H54 (cell line): ENCODE measurements around the gene XPA.
"Not testable (repeated sequence)": the region's sequence is repeated elsewhere in the genome, so short reads cannot be mapped to it uniquely, and the experiment has no call there.

Experiments used
- DNase-seq: peaks from one replicate; pipeline ENCODE4 v3.0.0; 2011; ENCODE audit warnings: low spot score, mixed read lengths; ENCODE audit not compliant: insufficient read length
- FAIRE-seq: peaks from 3 replicates; lab custom pipeline; 2011; peaks lifted over from hg19 to GRCh38; lab: Jason Lieb, UNC
- POLR2A ChIP-seq: IDR thresholded peaks from 2 replicates; pipeline ENCODE4 v1.6.1; 2011; ENCODE audit warnings: low read depth, mild to moderate bottlenecking, low read length

Gene XPA

DNA sequence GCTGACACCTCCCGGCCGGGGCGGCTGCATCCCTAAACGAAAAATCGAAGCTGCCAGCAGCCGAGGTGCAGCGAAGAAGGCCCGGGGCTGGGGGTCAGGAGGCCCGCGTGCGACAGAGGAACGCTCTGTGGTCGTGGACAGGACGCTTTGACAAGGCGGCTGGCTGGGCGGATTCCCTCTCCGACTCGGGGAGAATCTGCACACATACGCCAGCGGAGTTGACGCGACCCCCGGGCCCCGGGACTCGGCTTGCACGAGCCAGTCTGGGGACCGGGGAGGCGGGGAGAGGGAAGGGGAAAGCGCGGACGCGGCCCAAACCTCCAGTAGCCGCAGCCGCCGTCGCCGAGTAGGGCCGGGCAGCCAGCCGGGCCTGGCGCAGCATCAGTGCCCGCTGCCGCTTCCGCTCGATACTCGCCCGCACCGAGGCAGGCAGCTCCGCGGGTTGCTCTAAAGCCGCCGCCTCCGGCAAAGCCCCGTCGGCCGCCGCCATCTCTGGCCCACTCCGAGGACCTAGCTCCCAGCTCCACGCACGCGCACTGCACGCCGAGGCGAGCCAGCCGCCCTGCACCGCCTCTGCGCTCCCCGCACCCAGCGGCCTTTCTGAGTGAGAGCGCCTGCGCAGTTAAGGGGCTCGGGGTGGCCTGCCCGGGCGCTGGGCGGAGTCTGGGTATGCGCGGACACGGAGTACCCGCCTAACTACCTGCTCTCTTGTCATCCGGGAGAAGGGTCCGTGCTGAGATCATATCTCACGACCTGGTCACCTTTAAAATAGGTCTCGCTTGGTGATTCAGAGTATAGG is at the start of gene XPA:
Gene XPA (minus strand): TSS at position 538 of the 799 bp plus-strand sequence. CDS start 48 bp downstream, at position 490.
- TF ChIP-seq POLR2A: peak; percentile 98
- peak; percentile 99 for DNase-seq
- peak; percentile 98 for FAIRE-seq

DNA sequence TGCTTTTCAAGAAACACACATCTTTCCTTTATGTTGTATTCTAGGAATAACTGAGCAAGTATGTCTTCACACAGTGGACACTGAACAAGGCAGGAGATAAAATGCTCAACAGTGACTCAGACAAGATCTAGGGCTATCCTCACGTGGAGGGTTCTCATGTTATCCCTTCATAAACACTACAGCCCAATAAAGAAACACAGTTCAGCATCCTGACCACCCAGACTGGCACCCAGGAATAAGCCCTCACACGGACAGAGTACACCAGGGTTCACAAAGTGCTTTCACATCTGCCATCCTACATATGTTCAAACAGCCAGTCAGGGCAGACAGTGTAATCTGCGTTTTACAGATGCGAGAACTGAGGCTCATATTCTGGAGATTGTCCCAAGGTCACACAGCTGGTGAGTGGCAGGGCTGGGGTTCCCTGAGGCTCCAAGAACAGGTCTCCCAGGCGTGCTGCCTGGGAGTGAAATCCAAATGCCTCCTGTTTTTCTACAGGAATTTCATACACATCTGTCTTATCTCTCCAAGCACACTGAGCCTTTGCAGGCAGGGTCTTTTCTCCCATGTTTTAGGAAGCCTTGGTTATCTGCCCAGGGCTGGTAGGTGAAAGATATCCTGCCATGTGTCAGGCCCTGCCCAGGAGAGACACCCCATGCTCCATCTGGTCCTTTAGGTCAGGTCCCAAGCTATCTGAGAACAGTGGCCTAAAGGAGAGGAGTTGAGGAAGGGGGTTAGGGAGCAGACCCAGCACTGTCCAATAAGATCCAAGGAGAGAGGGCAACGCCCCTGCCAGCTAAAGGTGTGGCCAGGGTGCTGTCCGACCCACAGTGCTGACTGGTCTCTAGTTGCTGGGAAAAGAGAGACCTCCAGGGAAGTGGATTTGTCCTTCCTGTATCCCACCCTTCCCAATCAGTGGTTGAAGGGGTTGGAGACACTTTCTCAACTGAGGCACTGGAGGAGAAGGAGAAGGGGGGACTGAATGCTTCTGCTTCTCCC is 47.9 kb upstream of the XPA start:
- TF ChIP-seq POLR2A: no peak
- FAIRE-seq (no peak), DNase-seq (no peak)

DNA sequence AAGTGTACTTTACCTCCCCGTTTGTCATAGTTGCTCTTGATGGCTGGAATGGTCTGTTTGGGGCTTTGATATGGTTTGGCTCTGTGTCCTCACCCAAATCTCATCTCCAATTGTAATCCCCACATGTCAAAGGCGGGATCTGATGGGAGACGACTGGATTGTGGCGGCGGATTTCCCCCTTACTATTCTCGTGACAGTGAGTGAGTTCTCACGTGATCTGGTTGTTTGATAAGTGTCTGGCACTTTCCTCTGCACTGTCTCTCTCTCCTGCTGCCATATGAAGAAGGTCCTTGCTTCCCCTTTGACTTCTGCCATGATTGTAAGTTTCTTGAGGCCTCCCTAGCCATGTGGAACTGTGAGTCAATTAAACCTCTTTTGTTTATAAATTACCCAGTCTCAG is 46.9 kb upstream of the XPA start:
- not testable (repeated sequence) for DNase-seq, FAIRE-seq

DNA sequence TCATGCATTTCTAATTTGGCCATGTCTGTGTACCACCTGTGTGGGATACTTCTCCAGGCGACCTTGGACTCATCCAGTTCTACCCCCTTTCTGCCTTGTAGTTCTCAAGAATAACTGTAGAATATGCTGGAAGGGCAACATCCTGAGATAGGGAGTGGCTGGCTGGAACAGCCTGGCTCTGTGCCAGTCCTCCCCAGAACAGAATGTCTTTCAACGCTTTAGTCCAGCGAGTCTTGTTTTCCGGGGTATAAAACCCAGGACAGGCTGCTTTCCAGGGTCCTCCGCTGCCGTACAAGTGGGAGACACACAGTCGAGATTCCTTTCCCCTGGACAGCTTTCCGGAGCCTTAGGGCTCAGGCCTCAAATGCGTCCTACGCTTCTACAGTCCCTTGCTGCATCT is 45.4 kb upstream of the XPA start:
- FAIRE-seq (no peak), DNase-seq (no peak)
- TF ChIP-seq POLR2A: no peak

DNA sequence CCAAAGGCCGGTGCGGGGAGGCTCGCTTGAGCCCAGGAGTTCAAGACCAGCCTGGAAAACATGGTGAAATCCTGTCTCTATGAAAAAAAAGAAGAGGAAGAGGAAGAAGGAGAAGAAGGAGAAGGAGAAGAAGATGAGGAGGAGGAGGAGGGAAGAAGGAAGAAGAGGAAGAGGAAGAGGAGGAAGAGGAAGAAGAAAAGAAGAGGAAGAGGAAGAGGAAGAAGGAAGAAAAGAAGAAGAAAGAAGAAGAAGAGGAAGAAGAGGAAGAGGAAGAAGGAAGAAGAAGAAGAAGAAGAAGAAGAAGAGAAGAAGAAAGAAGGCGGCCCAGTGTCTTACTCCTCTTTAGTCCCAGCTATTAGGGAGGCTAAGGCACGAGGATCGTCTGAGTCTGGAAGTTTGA is 44.8 kb upstream of the XPA start:
- no peak for TF ChIP-seq POLR2A
- FAIRE-seq (no peak), DNase-seq (no peak)

DNA sequence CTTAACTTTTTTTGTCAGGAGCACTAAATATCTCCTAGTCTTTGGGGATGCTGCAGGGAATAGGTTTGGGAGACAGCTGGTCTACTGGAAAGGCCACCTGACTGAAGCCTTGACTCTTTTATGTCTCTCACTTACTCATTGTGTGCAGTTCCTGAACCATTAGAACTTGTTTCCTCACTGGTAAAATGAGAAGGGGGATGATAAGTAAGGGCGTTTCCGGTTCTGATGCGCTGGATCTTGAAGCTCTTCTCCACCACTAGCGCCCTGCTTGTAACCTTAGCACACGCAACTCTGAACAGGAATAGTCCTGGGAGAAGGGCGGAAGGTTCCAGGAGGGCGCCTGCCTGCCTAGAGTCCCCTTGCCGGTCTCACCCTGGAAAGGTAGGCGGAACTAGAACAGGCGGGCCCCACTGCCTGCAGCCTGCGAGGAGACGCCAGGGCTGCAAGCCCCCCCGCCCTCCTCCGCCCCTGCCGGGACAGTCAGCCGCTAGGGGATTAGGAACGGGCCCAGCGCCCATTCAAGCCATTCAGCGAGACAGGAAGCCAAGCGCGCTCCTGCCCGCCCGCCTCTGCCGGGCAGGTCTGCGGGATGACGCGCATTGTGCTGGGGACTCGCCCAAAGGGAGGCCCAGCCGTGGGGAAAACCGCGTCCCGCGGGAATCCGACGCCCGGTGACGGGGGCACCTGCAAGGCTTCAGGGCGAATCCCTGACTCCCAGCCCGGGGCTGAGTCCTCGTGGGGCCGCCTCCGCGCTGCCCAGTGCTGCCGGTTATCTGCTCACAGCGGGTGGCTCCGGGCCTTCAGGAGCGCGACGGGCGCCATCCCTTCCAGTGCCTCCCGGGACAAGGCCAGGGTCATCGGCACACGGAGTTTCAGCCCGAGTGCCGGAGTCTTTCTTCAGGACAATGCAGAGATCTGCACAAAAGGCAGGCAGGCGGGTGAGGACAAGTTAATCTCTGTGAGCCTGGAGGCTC is 44.0 kb upstream of the XPA start:
- FAIRE-seq: no peak
- DNase-seq: no peak
- TF ChIP-seq POLR2A: no peak

DNA sequence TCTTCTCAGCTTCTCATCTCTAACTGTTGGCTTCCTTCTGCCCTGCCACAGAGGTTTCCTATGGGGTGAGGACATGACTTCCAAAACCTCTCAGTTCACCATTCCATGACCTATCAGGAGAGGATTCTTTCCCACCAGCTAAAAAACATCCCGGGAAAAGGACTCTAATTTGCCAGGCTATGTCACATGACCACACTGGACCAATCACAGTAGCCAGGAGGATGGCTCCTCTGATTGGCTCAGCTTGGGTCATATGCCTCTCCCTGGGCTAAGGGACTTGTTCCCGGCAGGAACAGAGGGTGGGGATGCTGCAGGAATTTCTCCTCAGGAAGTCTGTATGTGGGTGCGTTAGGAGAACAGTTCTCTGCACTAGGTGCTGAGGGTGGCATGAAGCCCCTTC is 40.3 kb upstream of the XPA start:
- FAIRE-seq (no peak), DNase-seq (peak; percentile 72)
- TF ChIP-seq POLR2A: no peak

DNA sequence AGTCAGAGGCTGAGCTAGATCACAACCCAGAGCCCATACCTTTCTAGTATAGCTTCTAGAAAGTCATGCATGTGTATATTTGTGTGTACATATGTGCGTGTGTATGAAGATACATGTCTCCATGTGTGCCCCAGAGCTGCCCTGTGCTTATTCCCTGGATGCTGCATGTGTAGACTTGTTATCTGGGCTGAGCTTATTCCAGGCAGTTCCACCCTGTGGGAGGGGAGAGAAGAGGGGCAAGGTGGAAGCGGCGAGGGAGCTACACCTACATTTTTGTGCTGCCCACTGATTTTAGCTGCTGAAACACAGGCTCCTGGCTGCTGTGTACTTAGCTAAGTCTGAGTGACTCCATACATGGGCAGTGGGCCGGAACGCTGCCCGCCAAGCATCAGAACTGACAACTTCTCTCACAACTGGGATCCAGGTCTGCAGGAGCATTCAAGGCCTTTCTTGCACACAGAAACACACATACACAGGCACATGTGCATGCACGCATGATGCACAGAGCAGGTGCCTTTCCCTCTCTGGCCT is 38.0 kb upstream of the XPA start:
- TF ChIP-seq POLR2A: no peak
- FAIRE-seq (no peak), DNase-seq (no peak)

DNA sequence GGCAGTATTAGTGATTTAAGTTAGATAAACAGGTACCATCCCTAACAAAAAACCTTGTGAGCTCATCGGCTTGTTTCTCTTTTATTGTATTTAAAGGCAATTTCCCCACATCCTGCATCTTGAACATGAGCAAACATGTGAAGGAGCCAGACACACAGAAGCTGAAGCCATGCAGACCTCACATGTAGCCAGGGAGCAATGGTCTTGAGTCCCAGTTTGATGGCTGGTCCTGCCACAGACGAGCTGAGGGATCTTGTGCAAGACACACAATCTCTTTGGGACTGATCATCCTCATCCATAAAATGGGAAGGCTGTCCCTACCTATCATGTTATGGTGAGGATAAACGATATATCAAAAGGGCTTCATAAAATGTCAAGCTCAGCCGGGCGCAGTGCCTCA is 29.6 kb upstream of the XPA start:
- no peak for TF ChIP-seq POLR2A
- FAIRE-seq (no peak), DNase-seq (no peak)

DNA sequence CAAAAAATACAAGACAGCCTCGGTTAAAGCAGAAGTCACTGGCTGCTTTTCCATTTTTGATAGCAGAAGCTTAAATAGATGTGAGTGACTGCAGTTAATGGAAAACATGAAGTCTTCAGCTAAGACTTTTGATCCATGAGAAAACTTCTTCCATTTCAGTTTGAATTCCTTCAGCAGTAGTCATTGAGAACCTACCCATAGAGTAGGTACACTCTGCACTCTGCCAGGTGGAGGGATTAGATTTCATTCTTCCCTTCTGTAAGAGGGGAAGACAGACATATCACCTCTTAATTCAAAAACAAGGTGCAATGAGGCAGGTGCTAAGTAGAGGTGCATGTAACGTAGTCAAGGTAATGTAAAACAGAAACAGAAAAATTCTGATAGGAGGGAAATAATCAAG is 26.7 kb upstream of the XPA start:
- no peak for TF ChIP-seq POLR2A
- DNase-seq (no peak), FAIRE-seq (no peak)

DNA sequence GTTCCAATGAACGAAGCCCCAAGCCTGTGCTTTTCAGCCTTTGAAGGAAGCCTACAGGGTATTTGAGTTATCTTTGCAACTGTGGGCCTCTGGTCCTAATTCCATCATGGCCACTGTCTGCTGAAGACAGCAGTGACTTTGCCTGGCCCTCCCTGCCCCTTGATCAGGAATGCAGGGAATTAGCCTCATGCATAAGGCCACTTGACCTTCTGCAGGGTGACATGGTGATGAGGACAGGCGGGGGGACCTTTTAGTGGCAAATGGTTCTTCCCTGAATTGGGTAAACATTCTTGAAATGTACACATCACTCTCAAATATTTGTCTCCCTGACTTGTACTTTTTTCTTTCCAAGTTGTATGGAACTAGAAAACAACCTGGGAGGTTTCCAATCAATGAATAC is 25.2 kb upstream of the XPA start:
- no peak for FAIRE-seq
- no peak for TF ChIP-seq POLR2A
- no peak for DNase-seq

DNA sequence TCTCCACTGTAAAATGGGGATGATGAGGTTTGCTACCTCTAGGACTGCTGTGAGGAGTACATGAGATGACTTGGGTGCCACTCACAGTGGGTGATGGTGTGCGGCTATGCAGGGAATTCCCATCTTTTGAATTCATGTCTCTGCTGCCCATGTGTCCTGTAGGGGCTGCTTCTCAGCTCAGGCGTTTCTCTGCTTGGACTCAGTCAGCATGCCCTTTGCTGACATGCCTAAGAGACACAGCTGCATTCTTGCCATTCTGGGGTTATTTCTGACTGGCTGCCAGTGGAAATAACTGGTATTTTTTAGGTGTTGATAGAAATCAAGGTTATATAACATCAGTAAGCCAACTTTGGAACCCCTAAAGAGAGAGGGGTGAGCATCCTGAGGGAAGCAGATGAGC is 24.3 kb upstream of the XPA start:
- FAIRE-seq: no peak
- TF ChIP-seq POLR2A: no peak
- DNase-seq: no peak

DNA sequence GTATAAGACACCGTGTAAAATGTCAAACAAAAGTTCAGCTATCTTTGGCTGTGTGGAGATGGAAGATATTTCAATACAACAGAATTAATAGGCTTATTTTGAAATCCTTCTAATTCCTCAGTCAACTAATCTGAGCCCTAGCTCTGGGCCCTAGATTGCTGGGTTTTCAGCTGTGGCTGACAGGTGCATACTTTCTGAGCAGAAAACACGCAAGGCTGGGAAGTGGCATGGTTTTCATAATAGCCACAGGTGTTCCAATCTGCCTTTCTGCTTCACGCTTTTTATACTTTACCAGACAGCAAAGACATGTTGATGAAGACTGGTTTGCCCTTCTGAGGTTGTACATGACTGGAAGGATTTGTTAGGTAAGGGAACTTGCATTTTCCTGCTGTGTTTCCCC is 20.7 kb upstream of the XPA start:
- TF ChIP-seq POLR2A: no peak
- FAIRE-seq (no peak), DNase-seq (no peak)
